B cell (primary cell): ENCODE results near the gene MBIP.
"Not testable (repeated sequence)": the region's sequence is repeated elsewhere in the genome, so short reads cannot be mapped to it uniquely, and the experiment has no call there.

Source experiments
- CTCF ChIP-seq: fragments of 200-600 bp; IDR thresholded peaks from one replicate; pipeline ENCODE4 v1.8.0; 2022; ENCODE audit warnings: antibody characterized with exemption, mild to moderate bottlenecking
- EZH2 ChIP-seq: IDR thresholded peaks from 2 replicates; pipeline ENCODE4 v1.6.1; 2012; ENCODE audit warnings: borderline replicate concordance, low read depth, mild to moderate bottlenecking, moderate library complexity, low read length; ENCODE audit not compliant: insufficient read depth, poor library complexity, severe bottlenecking

- not testable (repeated sequence) for TF ChIP-seq CTCF, EZH2
These were observed 7.1 kb upstream of the MBIP start for GRCh38 chr14:36327573-36327972.
